Regular cardiac myocyte (primary cell): Measurements from ENCODE around the gene LINC00632. TPM values are rescaled to one million over a fixed set of nuclear protein-coding genes. Genes with fewer than 3 reads are reported as not detected.

Source experiments
- total RNA-seq: library from RNA; depleted of rRNA; stranded (reverse); fragments of >200 nt; gene quantifications from 2 replicates; pipeline ENCODE4 v1.2.3, GENCODE V29; 2014

Gene LINC00632
- total RNA-seq = 5.2 and 5.4 TPM in 2 replicates

DNA sequence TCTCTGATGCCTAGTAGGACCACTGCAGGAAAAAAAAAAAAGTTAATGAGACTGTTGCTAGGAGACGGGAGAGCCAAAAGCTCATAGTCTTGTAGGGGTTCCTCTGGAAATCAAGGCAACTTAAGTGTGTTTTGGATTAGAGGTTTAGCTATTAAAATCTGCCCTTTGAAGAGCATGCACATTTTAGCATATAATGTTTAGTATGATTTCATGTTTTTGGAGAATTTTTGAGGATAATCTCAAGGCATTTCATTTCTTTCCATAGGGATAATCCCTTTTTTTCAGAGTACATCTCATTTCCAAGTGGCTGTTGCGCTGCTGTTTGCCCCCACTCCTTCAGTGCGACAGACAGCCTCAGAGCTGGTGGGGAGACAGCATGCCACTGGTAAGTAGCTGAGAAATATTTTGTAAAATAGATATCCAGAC, at the start of gene LINC00632:
Gene LINC00632, plus strand, starts transcription at position 339 of the 426 bp plus-strand sequence.

Other genes with a start within 250 kb of the LINC00632 start
- gene SOX3, start 204.7 kb upstream of the LINC00632 start, total RNA-seq = not detected in 2 replicates